ENCODE measurements around the gene PTPRB. TPM values are rescaled to one million over a fixed set of nuclear protein-coding genes. Genes with fewer than 3 reads are reported as not detected.

The PTPRB gene
- total and polyA plus RNA-seq, 8 donors = 1.2 to 51.2 (median 10.5) TPM

DNA sequence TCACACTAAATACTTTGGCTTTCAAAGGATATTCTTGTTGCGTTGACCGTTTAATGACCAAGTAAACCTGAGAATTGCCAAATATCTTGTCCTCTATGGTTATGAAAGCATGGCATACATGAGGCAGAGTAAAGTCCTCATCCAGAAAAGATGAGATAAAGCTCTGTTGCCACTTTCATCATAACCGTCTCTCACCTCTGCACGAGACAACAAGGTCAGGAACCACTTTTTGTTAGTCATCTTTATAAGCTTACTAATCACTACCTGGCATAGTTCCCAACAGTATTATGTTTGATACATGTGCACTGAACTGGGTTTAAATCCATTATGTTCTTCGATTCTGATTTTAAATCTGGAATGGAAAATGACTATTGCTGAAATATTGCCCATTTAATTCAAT lies 31.3 kb downstream of the PTPRB start:
- Histone ChIP-seq H3K36me3 (no peaks in the 10 kb centered on the region), H3K9me3 (no peaks in the 10 kb centered on the region), H3K27ac (no peak overlapping the region), H3K4me3 (peak overlapping the region in 3 of 4 donors; percentile 19 to 49 (median 44)), H3K27me3 (peaks cover 0 to 39% (median 13%) of the 10 kb centered on the region in 3 donors), H3K4me1 (peaks cover 7 to 16% (median 12%) of the 10 kb centered on the region in 4 donors)
- no peak for DNase-seq
- intact Hi-C loops (cut with DNase I; ENCODE audit: low total_unique reads) = no loop called here
- 66 to 83% (median 75%) methylated on average over 5 of the region's 5 CpGs for WGBS, 5 donors
- TF ChIP-seq, protein P1, sequence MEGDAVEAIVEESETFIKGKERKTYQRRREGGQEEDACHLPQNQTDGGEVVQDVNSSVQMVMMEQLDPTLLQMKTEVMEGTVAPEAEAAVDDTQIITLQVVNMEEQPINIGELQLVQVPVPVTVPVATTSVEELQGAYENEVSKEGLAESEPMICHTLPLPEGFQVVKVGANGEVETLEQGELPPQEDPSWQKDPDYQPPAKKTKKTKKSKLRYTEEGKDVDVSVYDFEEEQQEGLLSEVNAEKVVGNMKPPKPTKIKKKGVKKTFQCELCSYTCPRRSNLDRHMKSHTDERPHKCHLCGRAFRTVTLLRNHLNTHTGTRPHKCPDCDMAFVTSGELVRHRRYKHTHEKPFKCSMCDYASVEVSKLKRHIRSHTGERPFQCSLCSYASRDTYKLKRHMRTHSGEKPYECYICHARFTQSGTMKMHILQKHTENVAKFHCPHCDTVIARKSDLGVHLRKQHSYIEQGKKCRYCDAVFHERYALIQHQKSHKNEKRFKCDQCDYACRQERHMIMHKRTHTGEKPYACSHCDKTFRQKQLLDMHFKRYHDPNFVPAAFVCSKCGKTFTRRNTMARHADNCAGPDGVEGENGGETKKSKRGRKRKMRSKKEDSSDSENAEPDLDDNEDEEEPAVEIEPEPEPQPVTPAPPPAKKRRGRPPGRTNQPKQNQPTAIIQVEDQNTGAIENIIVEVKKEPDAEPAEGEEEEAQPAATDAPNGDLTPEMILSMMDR (IDR thresholded peaks at IDR 0.05) = no peak
- no peak for TF ChIP-seq POLR2A (IDR thresholded peaks at IDR 0.05)
- TF ChIP-seq POLR2AphosphoS5 (IDR thresholded peaks at IDR 0.05) = no peak
- no peak for TF ChIP-seq EP300 (IDR thresholded peaks at IDR 0.05)

DNA sequence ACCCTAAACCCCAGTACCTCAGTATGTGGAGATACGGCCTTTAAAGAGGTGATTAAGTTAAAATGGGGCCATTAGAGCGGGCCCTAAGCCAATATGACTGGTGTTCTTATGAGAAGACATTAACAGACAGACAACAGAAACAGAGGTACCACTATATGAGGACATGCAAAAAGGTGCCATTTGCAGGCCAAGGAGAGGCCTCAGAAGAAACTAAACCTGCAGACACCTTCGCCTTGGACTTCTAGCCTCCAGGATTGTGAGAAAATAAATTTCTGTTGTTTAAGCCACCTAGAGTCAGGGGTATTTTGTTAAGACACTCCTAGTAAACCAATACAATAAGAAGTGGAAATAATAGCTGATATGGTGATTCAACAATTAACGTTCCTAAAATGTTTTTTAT lies 32.6 kb downstream of the PTPRB start:
- no peak overlapping the region for H3K4me3 ChIP-seq
- no peak for TF ChIP-seq EP300 (IDR thresholded peaks at IDR 0.05)
- no peak for TF ChIP-seq POLR2AphosphoS5 (IDR thresholded peaks at IDR 0.05)
- TF ChIP-seq POLR2A (IDR thresholded peaks at IDR 0.05) = no peak
- TF ChIP-seq, protein P1 (IDR thresholded peaks at IDR 0.05) = no peak
- intact Hi-C loops (cut with DNase I; ENCODE audit: low total_unique reads) = no loop called here
- no peaks in the 10 kb centered on the region for H3K36me3 ChIP-seq
- H3K4me1 ChIP-seq = peaks cover 6 to 8% (median 7%) of the 10 kb centered on the region in 4 donors
- 88 to 91% (median 89%) methylated on average over 4 of the region's 4 CpGs for WGBS, 5 donors
- no peak overlapping the region for H3K27ac ChIP-seq
- H3K9me3 ChIP-seq = no peaks in the 10 kb centered on the region
- DNase-seq = no peak
- H3K27me3 ChIP-seq = peaks cover 0 to 32% (median 6%) of the 10 kb centered on the region in 3 donors

DNA sequence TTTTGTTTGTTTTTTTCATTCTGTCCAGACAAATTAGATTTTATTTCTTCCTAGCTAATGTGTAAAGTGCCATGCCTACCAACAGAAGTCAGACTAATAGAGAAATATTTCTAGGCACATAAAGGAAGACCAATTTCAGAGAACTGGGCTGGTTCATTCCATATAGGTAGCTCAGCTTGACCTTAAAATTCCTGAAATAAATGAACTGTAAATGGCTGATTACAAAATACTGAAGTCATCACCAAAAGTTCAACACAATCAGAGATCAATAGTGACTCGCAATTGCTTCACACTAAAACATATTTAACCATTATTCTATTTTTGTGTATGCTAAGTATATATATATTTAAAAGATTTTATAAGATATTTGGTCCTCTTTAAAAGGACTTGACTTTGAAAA lies 34.2 kb downstream of the PTPRB start:
- TF ChIP-seq, protein P1 (IDR thresholded peaks at IDR 0.05) = no peak
- TF ChIP-seq EP300 (IDR thresholded peaks at IDR 0.05) (no peak), POLR2AphosphoS5 (IDR thresholded peaks at IDR 0.05) (no peak), POLR2A (IDR thresholded peaks at IDR 0.05) (no peak)
- Histone ChIP-seq H3K27ac (no peak overlapping the region), H3K27me3 (peaks cover 0 to 18% (median 0%) of the 10 kb centered on the region in 3 donors), H3K4me3 (no peak overlapping the region), H3K36me3 (no peaks in the 10 kb centered on the region), H3K4me1 (peaks cover 0 to 6% (median 0%) of the 10 kb centered on the region in 4 donors), H3K9me3 (no peaks in the 10 kb centered on the region)
- no peak for DNase-seq
- 39 to 85% (median 81%) methylated on average over 1 of the region's 1 CpG for WGBS, 5 donors
- intact Hi-C loops (cut with DNase I; ENCODE audit: low total_unique reads) = no loop called here

DNA sequence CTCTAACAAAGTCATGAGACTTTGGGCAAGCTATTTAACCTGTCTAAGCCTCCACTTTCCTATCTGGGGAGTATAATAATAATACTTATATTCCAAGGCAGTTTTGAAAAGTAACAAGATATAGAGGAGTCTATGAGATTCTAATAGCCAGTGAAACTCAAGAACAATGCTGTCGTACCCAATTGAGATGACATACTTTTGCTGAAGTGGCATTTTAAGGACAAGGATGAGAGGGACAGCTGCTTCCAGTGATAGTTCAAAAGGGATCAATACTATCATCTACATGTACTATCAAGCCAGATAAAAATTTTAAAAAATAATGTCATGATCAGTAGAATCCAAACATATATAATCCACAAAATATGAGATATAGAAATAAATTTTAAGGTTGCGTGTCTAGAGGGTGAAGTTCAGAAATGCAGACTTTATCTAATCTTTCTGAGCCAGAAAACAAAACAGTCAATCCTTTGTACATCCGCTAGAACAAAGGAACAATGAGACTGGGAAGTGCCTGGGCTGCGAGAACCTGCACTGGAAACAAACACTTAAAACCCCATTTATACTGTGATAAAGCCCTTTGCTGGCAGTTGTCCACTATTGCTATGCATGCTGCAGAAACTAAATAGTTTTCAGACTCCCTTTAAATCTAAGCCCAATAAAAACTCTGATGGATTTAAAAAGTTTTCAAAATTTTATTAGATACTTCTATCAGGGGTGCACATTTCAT lies 38.6 kb downstream of the PTPRB start:
- no peak overlapping the region for H3K4me3 ChIP-seq

More for the DNA sequence above, 38.6 kb downstream of the PTPRB start:
- Histone ChIP-seq H3K36me3 (no peaks in the 10 kb centered on the region), H3K9me3 (no peaks in the 10 kb centered on the region), H3K4me1 (peaks cover 0 to 6% (median 0%) of the 10 kb centered on the region in 4 donors), H3K27ac (no peak overlapping the region), H3K27me3 (no peaks in the 10 kb centered on the region)
- intact Hi-C loops (cut with DNase I; ENCODE audit: low total_unique reads) = no loop called here
- DNase-seq = peak in 1 of 2 donors; percentile 79
- 21 to 40% (median 33%) methylated on average over 4 of the region's 4 CpGs for WGBS, 5 donors
- peak in 1 of 3 donors; percentile 40 for TF ChIP-seq POLR2AphosphoS5 (IDR thresholded peaks at IDR 0.05)
- TF ChIP-seq, protein P1 (IDR thresholded peaks at IDR 0.05) = no peak
- TF ChIP-seq POLR2A (IDR thresholded peaks at IDR 0.05) = no peak
- TF ChIP-seq EP300 (IDR thresholded peaks at IDR 0.05) = no peak

All from stomach (tissue), 9 donors.